IMR-90 (cell line): ENCODE data around the gene CD82. TPM values are rescaled to one million over a fixed set of nuclear protein-coding genes. Genes with fewer than 3 reads are reported as not detected.

ENCODE experiments used
- ATAC-seq: fragments of 200-7000 bp; cut with Tn5 transposase; 2 replicates; pipeline ENCODE4 v1.9.1; 2020; ENCODE audit warnings: low read depth, mild to moderate bottlenecking, moderate library complexity
- BruUV-seq: library from RNA; stranded (reverse); fragments of 400-500 nt; replicated peaks from 2 replicates; lab custom pipeline; 2021; lab: Mats Ljungman, UMichigan
- CTCF ChIA-PET: fragments of 300-600 bp; formaldehyde crosslinking; extraction: SDS; loops from one replicate; lab custom pipeline; 2021; ENCODE audit warnings: antibody characterized with exemption; lab: Yijun Ruan, JAX
- POLR2A ChIA-PET: fragments of 300-600 bp; sonication (Branson Sonifier 250); formaldehyde crosslinking; loops from one replicate; lab custom pipeline; 2022; ENCODE audit warnings: antibody characterized with exemption; ENCODE audit not compliant: unreplicated experiment; lab: Charles Lee
- DNase-seq: peaks from one replicate; pipeline ENCODE4 v3.0.0; 2013
- H2AFZ ChIP-seq: replicated peaks from 2 replicates; pipeline ENCODE3; 2013; ENCODE audit warnings: low read length, mild to moderate bottlenecking; ENCODE audit not compliant: poor library complexity
- H2AK5ac ChIP-seq: 2 replicates; pipeline ENCODE4 v1.6.1; 2013; ENCODE audit warnings: low read depth, low read length, inconsistent platforms
- H2AK9ac ChIP-seq: replicated peaks from 2 replicates; pipeline ENCODE3; 2013; ENCODE audit warnings: mild to moderate bottlenecking, low read depth, low read length, moderate library complexity; ENCODE audit not compliant: poor library complexity
- H2BK120ac ChIP-seq: 2 replicates; pipeline ENCODE4 v1.6.1; 2013; ENCODE audit warnings: low read depth, low read length, inconsistent platforms
- H2BK15ac ChIP-seq: 3 replicates; pipeline ENCODE4 v1.6.1; 2013; ENCODE audit warnings: low read depth, low read length, inconsistent platforms
- H2BK20ac ChIP-seq: 2 replicates; pipeline ENCODE4 v1.6.1; 2013; ENCODE audit warnings: low read depth, mild to moderate bottlenecking, inconsistent platforms, low read length, moderate library complexity
- H2BK5ac ChIP-seq: 2 replicates; pipeline ENCODE4 v1.6.1; 2013; ENCODE audit warnings: mild to moderate bottlenecking, low read depth, low read length, inconsistent platforms; ENCODE audit not compliant: poor library complexity, severe bottlenecking
- H3K14ac ChIP-seq: replicated peaks from 2 replicates; pipeline ENCODE4 v1.6.1; 2013; ENCODE audit warnings: low read depth, low read length, inconsistent platforms
- H3K18ac ChIP-seq: 2 replicates; pipeline ENCODE4 v1.6.1; 2013; ENCODE audit warnings: low read depth, low read length, control low read depth
- H3K23ac ChIP-seq: 2 replicates; pipeline ENCODE4 v1.6.1; 2013; ENCODE audit warnings: low read depth, low read length, inconsistent platforms
- H3K27ac ChIP-seq: 2 replicates; pipeline ENCODE4 v1.5.1; 2013; ENCODE audit warnings: mild to moderate bottlenecking, control low read depth, low read length; ENCODE audit not compliant: insufficient read depth
- H3K27me3 ChIP-seq: 2 replicates; pipeline ENCODE4 v1.6.1; 2013; ENCODE audit warnings: low read length; ENCODE audit not compliant: control insufficient read depth, insufficient read depth
- H3K36me3 ChIP-seq: 2 replicates; pipeline ENCODE4 v1.6.1; 2013; ENCODE audit warnings: low read length, mixed read lengths; ENCODE audit not compliant: control insufficient read depth, insufficient read depth
- H3K4ac ChIP-seq: 2 replicates; pipeline ENCODE4 v1.6.1; 2013; ENCODE audit warnings: low read depth, low read length, inconsistent platforms
- H3K4me1 ChIP-seq: 2 replicates; pipeline ENCODE4 v1.6.1; 2013; ENCODE audit warnings: low read length, mixed read lengths; ENCODE audit not compliant: control insufficient read depth, insufficient read depth
- H3K4me2 ChIP-seq: 2 replicates; pipeline ENCODE4 v1.6.1; 2013; ENCODE audit warnings: low read depth, mild to moderate bottlenecking, control low read depth, low read length, moderate library complexity
- H3K4me3 ChIP-seq: 2 replicates; pipeline ENCODE4 v1.5.1; 2013; ENCODE audit warnings: low read depth, mild to moderate bottlenecking, control low read depth, low read length, moderate library complexity; ENCODE audit not compliant: insufficient read depth
- H3K56ac ChIP-seq: 2 replicates; pipeline ENCODE4 v1.6.1; 2013; ENCODE audit warnings: low read length, inconsistent platforms; ENCODE audit not compliant: insufficient read depth; ENCODE audit errors: extremely low read depth
- H3K79me1 ChIP-seq, 2 experiments: 2 replicates each; pipeline ENCODE4 v1.6.1; 2013; ENCODE audit warnings: low read length in 2 of 2, inconsistent platforms in 1 of 2, low read depth in 1 of 2
- H3K9ac ChIP-seq: 2 replicates; pipeline ENCODE4 v1.6.1; 2013; ENCODE audit warnings: low read depth, low read length, control low read depth
- H3K9me1 ChIP-seq: 2 replicates; pipeline ENCODE4 v1.6.1; 2013; ENCODE audit warnings: low read length, inconsistent platforms; ENCODE audit not compliant: insufficient read depth
- H3K9me3 ChIP-seq: 2 replicates; pipeline ENCODE4 v1.6.1; 2013; ENCODE audit warnings: low read length; ENCODE audit not compliant: control insufficient read depth, insufficient read depth
- H4K20me1 ChIP-seq: 2 replicates; pipeline ENCODE4 v1.6.1; 2013; ENCODE audit warnings: low read length, inconsistent platforms; ENCODE audit not compliant: insufficient read depth
- H4K5ac ChIP-seq: 2 replicates; pipeline ENCODE4 v1.6.1; 2013; ENCODE audit warnings: mild to moderate bottlenecking, low read depth, low read length, control low read depth
- H4K8ac ChIP-seq, 2 experiments: 2 replicates each; pipeline ENCODE4 v1.6.1; 2013; ENCODE audit warnings: low read depth in 2 of 2, low read length in 2 of 2, control low read depth in 1 of 2, inconsistent platforms in 1 of 2
- H4K91ac ChIP-seq: 2 replicates; pipeline ENCODE4 v1.6.1; 2013; ENCODE audit warnings: low read depth, low read length, inconsistent platforms; ENCODE audit not compliant: insufficient read depth
- BHLHE40 ChIP-seq: fragments of 150-350 bp; IDR thresholded peaks from 2 replicates; pipeline ENCODE4 v1.6.1; 2016; ENCODE audit warnings: mild to moderate bottlenecking, low read depth, low read length
- CHD1 ChIP-seq: IDR thresholded peaks from 2 replicates; pipeline ENCODE4 v1.6.1; 2012; ENCODE audit warnings: low read depth, low read length, improper control_type of control experiment
- MAFK ChIP-seq: IDR thresholded peaks from 2 replicates; pipeline ENCODE4 v1.6.1; 2012; ENCODE audit warnings: low read depth, low read length, improper control_type of control experiment
- MAZ ChIP-seq: IDR thresholded peaks from 2 replicates; pipeline ENCODE4 v1.6.1; 2012; ENCODE audit warnings: low read depth, mild to moderate bottlenecking, low read length, improper control_type of control experiment, moderate library complexity, borderline replicate concordance
- RFX5 ChIP-seq: IDR thresholded peaks from 2 replicates; pipeline ENCODE4 v1.8.0; 2012; ENCODE audit warnings: low read depth, mild to moderate bottlenecking, low read length, moderate library complexity
- WGBS, 2 experiments: methylation state at CpG; one replicate each; pipeline versions ENCODE4 v1.1.5 to v1.1.7; 2013; ENCODE audit warnings: missing lambda C conversion rate in 2 of 2; ENCODE audit not compliant: insufficient read length in 1 of 2; ENCODE audit errors: extremely low coverage in 2 of 2; 5-methylcytosine and 5-hydroxymethylcytosine counted together
- dilution Hi-C: fragments of 300-500 bp; cut with HindIII; formaldehyde crosslinking; loops from one replicate; pipeline ENCODE4 v1.14.3; 2018; ENCODE audit warnings: low sequenced_read_pairs; ENCODE audit not compliant: unreplicated experiment
- in situ Hi-C: fragments of 300-500 bp; cut with MboI; formaldehyde crosslinking; loops from 3 replicates; pipeline ENCODE4 v1.14.3; 2019; ENCODE audit warnings: low sequenced_read_pairs, inconsistent platforms, mixed read lengths
- intact Hi-C: fragments of 100-400 bp; cut with micrococcal nuclease; formaldehyde crosslinking; loops from 2 replicates; pipeline ENCODE4 v1.10.0; 2022
- polyA plus RNA-seq, 3 experiments: library from polyadenylated mRNA; depleted of rRNA; stranded (reverse); fragments of >200 nt; gene quantifications; 2 replicates each; pipeline ENCODE4 v1.2.3, GENCODE V29; 2012; ENCODE audit warnings: low replicate concordance in 1 of 3
- total RNA-seq: library from RNA; depleted of rRNA; stranded (reverse); fragments of >200 nt; gene quantifications from 2 replicates; pipeline ENCODE4 v1.2.3, GENCODE V29; 2012

The CD82 gene
- total and polyA plus RNA-seq, 2 of the 4 experiments (the other 2 are of a cell fraction): 32.8 to 49.4 TPM

DNA sequence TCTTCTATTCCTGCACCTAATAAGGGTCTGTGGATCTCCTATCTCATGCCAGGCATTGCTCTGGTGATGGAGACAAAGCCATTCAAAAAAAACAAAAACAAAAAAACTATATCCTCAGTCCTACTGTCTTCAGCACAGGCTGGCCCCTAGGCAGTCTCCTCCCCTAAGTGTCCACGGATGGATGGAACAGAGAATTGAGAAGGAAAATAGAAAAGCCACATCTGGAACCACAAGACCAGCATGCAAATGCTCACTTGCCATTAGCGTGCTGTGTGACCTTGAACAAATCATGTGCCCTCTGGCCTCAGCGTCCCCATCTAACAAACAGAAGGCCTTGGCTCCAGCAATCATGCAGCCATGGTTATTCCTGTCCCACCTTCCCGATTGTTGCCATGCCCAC lies 32.7 kb upstream of the CD82 start:
- no peak overlapping the region for H2BK120ac ChIP-seq
- H3K4me3 ChIP-seq: no peak overlapping the region
- no peak overlapping the region for H3K23ac ChIP-seq
- no peak overlapping the region for H4K5ac ChIP-seq
- in situ Hi-C loops: loop anchor here (10.0 kb wide), 1 partner anchor 248 kb away; no protein-coding TSS in a partner anchor
- ChIA-PET POLR2A (no interaction called here), CTCF (no interaction called here)
- H2AK5ac ChIP-seq: no peak overlapping the region
- H2BK15ac ChIP-seq: no peak overlapping the region
- no peak overlapping the region for H4K91ac ChIP-seq
- WGBS, 2 experiments: no CpG with 5 or more reads among the region's 4 CpGs
- no peak overlapping the region for H3K56ac ChIP-seq
- no peak overlapping the region for H2BK5ac ChIP-seq
- H3K14ac ChIP-seq: no peak overlapping the region
- H3K9me3 ChIP-seq: no peaks in the 10 kb centered on the region
- H3K27me3 ChIP-seq: peaks cover 24% of the 10 kb centered on the region
- no peak overlapping the region for H3K27ac ChIP-seq
- no peak overlapping the region for H2AK9ac ChIP-seq
- H3K4ac ChIP-seq: no peak overlapping the region
- BruUV-seq: no TSS peak
- intact Hi-C loops: no loop called here
- TF ChIP-seq CHD1 (no peak), MAZ (no peak), RFX5 (no peak), MAFK (no peak), BHLHE40 (no peak)
- no peak overlapping the region for H3K18ac ChIP-seq
- no peaks in the 10 kb centered on the region for H3K79me1 ChIP-seq
- DNase-seq (no peak), ATAC-seq (no peak)
- H4K20me1 ChIP-seq: no peaks in the 10 kb centered on the region
- H2AFZ ChIP-seq: no peak overlapping the region
- 0 out of 2 replicates have a peak, but pooled peaks cover 3% of the 10 kb centered on the region for H3K9me1 ChIP-seq
- dilution Hi-C loops: no loop called here
- no peak overlapping the region for H3K4me2 ChIP-seq
- H2BK20ac ChIP-seq: no peak overlapping the region
- H4K8ac ChIP-seq: no peak overlapping the region
- H3K4me1 ChIP-seq: no peaks in the 10 kb centered on the region
- no peak overlapping the region for H3K9ac ChIP-seq
- H3K36me3 ChIP-seq: no peaks in the 10 kb centered on the region
